ENCODE results near the gene UBE2O.

The UBE2O gene

DNA sequence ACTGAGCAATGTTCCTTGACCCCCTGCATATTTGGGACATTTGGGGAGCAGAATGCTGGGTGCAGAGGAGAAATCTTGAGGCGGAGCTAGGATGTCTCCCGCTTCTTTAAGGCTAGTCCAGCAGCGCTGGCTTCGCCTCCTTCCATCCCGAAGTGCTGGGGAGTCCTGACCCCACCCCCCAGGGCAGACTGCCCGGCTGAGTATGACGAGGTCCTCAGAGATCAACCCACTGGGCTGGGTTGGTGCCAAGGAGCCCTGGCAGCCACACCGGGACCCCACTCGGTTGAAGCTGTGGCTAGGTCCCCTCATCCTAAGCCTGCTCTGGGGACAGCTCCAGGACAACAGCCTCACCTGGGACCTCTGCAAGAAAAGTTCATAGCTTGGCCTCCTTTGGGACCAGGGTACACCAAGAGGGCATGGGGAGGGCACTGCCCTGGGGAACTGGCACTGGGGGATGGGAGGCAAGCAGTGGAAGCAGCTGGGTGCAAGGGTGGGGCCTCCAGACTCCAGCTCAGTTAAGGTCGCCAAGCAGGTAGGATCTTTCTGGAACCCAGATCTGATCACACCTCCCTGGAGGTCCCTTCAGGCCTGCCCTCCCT lies 37.3 kb upstream of the UBE2O start:
- Histone ChIP-seq H3K4me1 (ENCODE audit: control insufficient read depth, insufficient read depth, low read length) (no peaks in the 10 kb centered on the region), H3K27ac (ENCODE audit: extremely low read depth, low read depth, low read length) (no peak overlapping the region), H3K36me3 (ENCODE audit: control insufficient read depth in 2 of 2, insufficient read depth in 1 of 2, low read length in 2 of 2) (no peaks in the 10 kb centered on the region), H3K4me3 (ENCODE audit: low read depth, low read length) (no peak overlapping the region), H3K9me3 (ENCODE audit: control insufficient read depth, insufficient read depth, low read depth, low read length) (no peaks in the 10 kb centered on the region)
- TF ChIP-seq ZNF23 (tag by site-specific recombination; IDR thresholded peaks at IDR 0.05; ENCODE audit: borderline replicate concordance) (no peak), ZNF19 (tag by site-specific recombination; IDR thresholded peaks at IDR 0.05; ENCODE audit: low read depth) (no peak), GLIS1 (tag by site-specific recombination; IDR thresholded peaks at IDR 0.05) (no peak), ZNF560 (tag by site-specific recombination; IDR thresholded peaks at IDR 0.05; ENCODE audit: borderline replicate concordance) (no peak), ZNF138 (tag by site-specific recombination; IDR thresholded peaks at IDR 0.05; ENCODE audit: borderline replicate concordance) (no peak), HOXA7 (CRISPR knock-in tag; IDR thresholded peaks at IDR 0.05; ENCODE audit: borderline replicate concordance) (no peak), ZNF549 (tag by site-specific recombination; IDR thresholded peaks at IDR 0.05) (no peak), ZBTB8A (tag by site-specific recombination; IDR thresholded peaks at IDR 0.05) (no peak), ZNF239 (tag by site-specific recombination; IDR thresholded peaks at IDR 0.05) (no peak), BCL11A (tag by site-specific recombination; IDR thresholded peaks at IDR 0.05; ENCODE audit: low read depth) (no peak), ZNF157 (tag by site-specific recombination; IDR thresholded peaks at IDR 0.05) (no peak), ZNF645 (tag by site-specific recombination; IDR thresholded peaks at IDR 0.05) (no peak), ZNF791 (tag by site-specific recombination; IDR thresholded peaks at IDR 0.05) (no peak), WT1 (tag by site-specific recombination; IDR thresholded peaks at IDR 0.05) (no peak), ZNF48 (tag by site-specific recombination; IDR thresholded peaks at IDR 0.05) (no peak), ZNF350 (tag by site-specific recombination; IDR thresholded peaks at IDR 0.05) (no peak), ZNF10 (tag by site-specific recombination; IDR thresholded peaks at IDR 0.05) (no peak)
- TF ChIP-seq, protein P1, sequence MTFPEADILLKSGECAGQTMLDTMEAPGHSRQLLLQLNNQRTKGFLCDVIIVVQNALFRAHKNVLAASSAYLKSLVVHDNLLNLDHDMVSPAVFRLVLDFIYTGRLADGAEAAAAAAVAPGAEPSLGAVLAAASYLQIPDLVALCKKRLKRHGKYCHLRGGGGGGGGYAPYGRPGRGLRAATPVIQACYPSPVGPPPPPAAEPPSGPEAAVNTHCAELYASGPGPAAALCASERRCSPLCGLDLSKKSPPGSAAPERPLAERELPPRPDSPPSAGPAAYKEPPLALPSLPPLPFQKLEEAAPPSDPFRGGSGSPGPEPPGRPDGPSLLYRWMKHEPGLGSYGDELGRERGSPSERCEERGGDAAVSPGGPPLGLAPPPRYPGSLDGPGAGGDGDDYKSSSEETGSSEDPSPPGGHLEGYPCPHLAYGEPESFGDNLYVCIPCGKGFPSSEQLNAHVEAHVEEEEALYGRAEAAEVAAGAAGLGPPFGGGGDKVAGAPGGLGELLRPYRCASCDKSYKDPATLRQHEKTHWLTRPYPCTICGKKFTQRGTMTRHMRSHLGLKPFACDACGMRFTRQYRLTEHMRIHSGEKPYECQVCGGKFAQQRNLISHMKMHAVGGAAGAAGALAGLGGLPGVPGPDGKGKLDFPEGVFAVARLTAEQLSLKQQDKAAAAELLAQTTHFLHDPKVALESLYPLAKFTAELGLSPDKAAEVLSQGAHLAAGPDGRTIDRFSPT (tag by site-specific recombination; IDR thresholded peaks at IDR 0.05), result no peak
- CTCF ChIA-PET, result interaction anchor here (0.6 to 2.6 kb wide), 6 partner anchors 17 to 383 kb away, joined by 3 to 14 read pairs (median 3); partner anchors contain the start of gene AANAT
- POLR2A ChIA-PET, result interaction anchor here (1.2 kb wide), 1 partner anchor 28 kb away, joined by 3 read pairs; no protein-coding TSS in a partner anchor

GRCh38 chr17:76487451-76488192 lies 34.7 kb upstream of the UBE2O start:
- CTCF ChIA-PET, result interaction anchor here (0.6 to 1.3 kb wide), 5 partner anchors 12 to 128 kb away, joined by 3 to 5 read pairs (median 3); partner anchors contain the start of gene AANAT
- POLR2A ChIA-PET, result no interaction called here
- H3K4me1 ChIP-seq (ENCODE audit: control insufficient read depth, insufficient read depth, low read length), result no peaks in the 10 kb centered on the region
- H3K9me3 ChIP-seq (ENCODE audit: control insufficient read depth, insufficient read depth, low read depth, low read length), result no peaks in the 10 kb centered on the region
- H3K27ac ChIP-seq (ENCODE audit: extremely low read depth, low read depth, low read length), result no peak overlapping the region
- H3K36me3 ChIP-seq (ENCODE audit: control insufficient read depth in 2 of 2, insufficient read depth in 1 of 2, low read length in 2 of 2), result no peaks in the 10 kb centered on the region
- H3K4me3 ChIP-seq (ENCODE audit: low read depth, low read length), result no peak overlapping the region
- no peak for TF ChIP-seq ZBTB48 (tag by site-specific recombination; IDR thresholded peaks at IDR 0.05)
- TF ChIP-seq BCL6B (tag by site-specific recombination; IDR thresholded peaks at IDR 0.05), result no peak
- TF ChIP-seq ZNF544 (tag by site-specific recombination; IDR thresholded peaks at IDR 0.05), result no peak
- TF ChIP-seq ZSCAN30 (tag by site-specific recombination; IDR thresholded peaks at IDR 0.05), result no peak
- TF ChIP-seq ZNF155 (tag by site-specific recombination; IDR thresholded peaks at IDR 0.05), result no peak
- TF ChIP-seq MZF1 (tag by site-specific recombination; IDR thresholded peaks at IDR 0.05; ENCODE audit: borderline replicate concordance), result no peak
- no peak for TF ChIP-seq ZNF549 (tag by site-specific recombination; IDR thresholded peaks at IDR 0.05)
- TF ChIP-seq ZNF354C (tag by site-specific recombination; IDR thresholded peaks at IDR 0.05; ENCODE audit: borderline replicate concordance, low read depth), result no peak
- no peak for TF ChIP-seq ZNF391 (tag by site-specific recombination; IDR thresholded peaks at IDR 0.05; ENCODE audit: borderline replicate concordance, low read depth)
- TF ChIP-seq SCRT2 (tag by site-specific recombination; IDR thresholded peaks at IDR 0.05), result no peak
- TF ChIP-seq SP3 (tag by site-specific recombination; IDR thresholded peaks at IDR 0.05), result no peak
- TF ChIP-seq ZNF555 (tag by site-specific recombination; conservative IDR thresholded peaks at IDR 0.05), result no peak
